Measurements from ENCODE around the gene TNNI3K.

The TNNI3K gene

DNA sequence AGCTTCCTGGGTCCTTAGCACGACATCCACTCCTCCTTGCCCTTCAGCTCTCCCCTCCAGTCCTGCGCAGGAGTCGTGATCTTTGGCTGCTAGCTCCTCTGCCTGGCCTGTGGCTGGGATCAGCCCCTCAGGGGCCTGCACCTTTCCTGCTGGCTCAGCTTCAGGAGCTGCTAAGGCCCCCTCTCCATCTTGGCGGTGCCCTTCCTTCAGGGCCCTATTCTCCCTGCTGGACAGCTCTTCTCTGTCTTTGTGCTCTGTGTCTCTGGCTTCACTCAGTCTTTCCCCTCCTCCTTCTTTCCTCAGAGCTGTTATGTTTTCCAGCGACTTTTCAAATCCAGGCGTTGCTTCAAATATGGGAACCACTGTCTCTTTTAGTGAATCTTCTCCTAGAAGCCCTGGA, 336.7 kb downstream of the TNNI3K start:
- no peak for DNase-seq (ENCODE audit: low read depth)

DNA sequence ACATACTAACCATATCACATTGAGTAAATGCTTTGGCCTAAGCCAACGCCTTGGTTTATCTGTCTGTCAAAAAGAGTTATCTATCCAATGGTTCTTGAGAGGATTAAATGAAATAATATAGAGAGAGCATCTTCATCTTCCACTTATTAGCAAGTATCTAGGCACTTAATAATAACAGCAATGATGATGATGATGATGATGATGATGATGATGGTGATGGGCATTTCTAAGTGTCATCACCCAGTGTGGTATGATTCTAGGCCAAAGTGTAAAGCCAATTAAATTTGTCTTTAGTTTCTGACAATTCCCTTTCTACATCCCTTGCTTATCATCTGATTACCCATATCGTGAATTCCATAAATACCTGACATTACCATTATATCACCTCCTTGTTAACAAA, 342.9 kb downstream of the TNNI3K start:
- DNase-seq (ENCODE audit: low read depth): no peak

DNA sequence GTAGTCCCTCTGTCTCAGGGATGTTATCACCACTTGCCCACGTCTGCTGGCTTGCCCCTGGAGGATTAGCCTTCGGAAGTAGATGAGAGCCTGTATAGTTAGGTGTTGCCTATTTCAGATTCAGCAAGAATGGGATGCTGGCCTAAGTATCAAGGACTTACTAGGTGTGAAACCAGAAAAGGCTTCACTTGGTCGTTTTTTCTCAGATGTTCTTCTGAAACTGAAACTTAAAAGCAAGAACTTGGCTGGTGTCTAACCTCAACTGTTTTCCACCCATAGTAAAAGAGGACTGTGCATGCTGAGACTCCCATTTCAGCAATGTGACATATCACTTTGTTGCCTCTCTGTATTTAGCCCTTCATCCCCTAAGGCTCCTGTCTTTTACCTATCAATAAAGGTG, 344.2 kb downstream of the TNNI3K start:
- DNase-seq (ENCODE audit: low read depth): no peak

DNA sequence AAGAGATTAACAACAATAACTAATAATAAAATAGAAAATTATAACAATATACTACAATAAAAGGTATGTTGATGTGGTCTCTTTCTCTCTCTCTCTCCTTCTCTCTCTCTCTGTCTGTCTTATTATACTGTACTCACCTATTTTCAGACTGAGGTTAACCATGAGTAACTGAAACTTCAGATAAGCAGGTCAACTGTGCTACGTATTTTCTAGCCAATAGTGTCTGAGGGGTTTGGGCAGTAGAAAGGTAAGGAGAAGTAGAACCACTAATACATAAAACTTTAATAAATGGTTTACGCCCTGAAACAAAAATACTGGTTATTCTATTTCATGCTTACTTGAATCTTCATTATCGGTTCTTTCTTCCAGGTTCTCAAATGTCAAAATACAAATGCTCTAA, 348.2 kb downstream of the TNNI3K start:
- no peak for DNase-seq (ENCODE audit: low read depth)

DNA sequence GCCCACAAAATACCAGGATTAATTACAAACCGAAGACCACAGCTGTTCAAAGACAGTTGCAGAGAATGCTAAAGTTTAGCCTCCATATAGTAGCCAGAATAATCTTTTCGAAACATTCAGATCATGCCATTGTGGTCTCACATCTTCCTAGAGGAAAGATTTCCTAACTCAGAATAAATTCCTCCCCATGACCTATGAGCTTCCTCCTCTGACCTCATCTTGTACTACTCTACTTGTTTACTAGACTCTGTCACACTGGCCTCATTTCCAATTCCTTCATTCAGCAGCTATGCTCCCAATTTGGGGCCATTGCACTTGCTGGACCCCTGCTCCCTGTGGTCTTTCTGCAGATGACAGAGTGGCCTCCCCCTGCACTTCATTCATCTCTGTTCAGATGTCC, 349.0 kb downstream of the TNNI3K start:
- no peak for DNase-seq (ENCODE audit: low read depth)

DNA sequence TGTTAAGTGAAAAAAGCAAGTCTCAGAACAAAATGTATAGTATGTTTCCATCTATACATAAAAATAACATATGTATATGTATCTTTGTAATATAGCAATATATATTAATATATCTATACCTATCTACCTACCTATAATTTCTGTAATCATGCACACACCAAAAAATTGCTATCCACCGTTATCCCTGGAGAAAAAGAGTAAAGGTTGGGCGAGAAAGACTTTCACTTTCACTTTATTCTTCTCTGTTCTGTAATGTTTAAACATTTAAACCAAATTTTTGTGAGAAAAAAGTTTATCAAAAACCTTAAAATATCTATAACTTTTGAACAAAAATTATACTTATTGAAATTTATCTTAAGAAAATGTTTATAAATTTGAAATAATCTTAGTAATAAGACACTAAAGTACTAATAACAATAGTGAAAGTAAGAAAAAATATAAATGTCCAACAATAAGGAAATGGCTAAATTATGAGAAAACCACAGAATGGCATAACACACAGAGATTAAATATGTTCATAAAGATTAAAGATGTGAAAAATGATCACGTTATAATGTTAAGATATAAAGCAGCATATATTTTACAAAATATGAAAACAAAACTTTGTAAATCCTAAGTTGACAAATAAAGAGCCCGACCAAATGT, 351.2 kb downstream of the TNNI3K start:
- no peak for DNase-seq (ENCODE audit: low read depth)

DNA sequence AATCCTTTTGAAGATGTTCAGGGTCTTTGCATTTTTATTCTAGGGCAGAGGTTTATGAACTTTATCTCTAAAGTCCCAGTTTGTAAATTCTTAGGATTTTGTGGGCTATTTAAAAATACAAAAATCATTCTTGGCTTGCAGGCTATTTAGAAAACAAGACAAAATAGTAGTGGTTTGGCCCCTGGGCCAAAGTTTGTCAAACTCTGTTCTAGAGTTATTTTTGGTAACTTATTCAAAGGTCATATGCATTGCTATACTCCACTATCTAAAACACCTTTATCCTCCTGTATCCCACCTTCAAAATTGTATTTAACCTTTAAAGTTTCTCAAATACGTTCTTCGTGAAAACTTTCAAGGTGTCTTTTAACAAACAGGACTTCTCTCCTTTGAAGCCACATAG, 352.7 kb downstream of the TNNI3K start:
- no peak for DNase-seq (ENCODE audit: low read depth)

DNA sequence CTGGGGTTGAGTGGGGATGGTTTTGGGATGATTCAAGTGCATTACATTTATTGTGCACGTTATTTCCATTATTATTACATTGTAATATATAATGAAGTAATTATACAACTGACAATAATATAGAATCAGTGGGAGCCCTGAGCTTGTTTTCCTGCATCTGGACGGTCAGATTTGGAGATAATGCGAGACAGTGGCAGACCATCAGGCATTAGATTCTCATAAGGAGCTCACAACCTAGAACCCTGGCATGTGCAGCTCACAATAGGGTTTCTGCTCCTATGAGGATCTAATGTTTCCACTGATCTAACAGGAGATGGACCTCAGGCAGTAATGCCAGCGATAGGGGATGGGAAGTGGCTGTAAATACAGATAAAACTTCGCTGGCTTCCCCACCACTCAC, 355.1 kb downstream of the TNNI3K start:
- DNase-seq (ENCODE audit: low read depth): no peak

DNA sequence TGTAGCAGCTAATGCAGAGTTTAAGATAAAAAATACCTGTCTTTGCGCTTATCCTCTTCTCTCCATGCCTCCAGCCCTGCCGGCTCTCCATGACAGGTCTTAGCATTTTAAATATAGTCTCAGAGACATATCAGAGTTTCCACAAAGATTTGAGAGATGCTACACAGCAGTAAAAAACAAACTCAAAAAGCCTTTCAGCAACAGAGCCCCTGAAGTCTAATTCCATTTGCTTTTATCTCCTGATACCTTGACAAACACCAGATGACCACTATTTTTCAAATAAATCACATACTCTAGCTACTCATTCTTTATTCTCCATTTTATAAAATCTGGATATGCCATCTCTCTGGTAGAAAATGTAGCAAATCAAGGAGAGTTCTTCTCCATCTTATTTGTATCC, 356.8 kb downstream of the TNNI3K start:
- no peak for DNase-seq (ENCODE audit: low read depth)

DNA sequence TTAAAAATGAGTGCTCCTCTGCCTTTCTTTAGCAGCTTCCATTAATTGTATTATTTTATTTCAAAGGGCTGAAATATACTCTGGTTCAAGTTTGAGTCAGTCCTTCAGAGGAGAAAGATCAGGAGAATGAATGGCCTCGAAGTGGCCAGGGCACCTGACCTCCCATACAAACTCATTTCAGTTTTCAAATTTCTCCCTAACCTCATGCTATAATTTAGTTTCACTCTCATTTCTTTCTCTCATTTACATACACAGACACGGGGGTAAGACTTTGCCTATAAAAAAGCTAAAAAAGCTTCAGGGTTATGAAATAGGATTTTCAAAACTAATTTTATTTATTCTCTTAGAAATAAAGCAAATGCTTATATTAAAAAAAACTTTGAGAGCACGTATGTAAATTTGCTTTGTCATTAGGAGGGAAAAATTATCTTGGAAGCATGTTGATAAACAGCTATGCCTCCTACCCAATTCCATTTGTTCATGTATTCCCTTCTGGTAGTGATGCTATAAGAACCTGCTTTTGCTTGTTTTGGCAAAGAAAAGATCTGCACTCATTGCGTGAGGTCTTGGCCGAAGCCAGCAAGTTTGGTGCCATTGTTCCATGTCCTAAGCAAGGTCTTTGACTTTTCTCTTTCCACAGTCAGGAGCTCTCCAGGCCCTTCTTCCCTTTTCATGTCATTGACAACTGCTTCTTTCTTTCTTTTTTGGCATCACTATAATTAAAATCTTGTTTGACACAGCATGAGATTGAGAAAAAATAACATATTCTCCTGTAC, 357.6 kb downstream of the TNNI3K start:
- DNase-seq (ENCODE audit: low read depth): no peak
